ENCODE data around the gene ARMH3. TPM values are rescaled to one million over a fixed set of nuclear protein-coding genes. Genes with fewer than 3 reads are reported as not detected.
"Not testable (repeated sequence)": the region's sequence is repeated elsewhere in the genome, so short reads cannot be mapped to it uniquely, and the experiment has no call there.

ARMH3 gene
- total RNA-seq, 2 experiments from 2014 or later: 12.3 to 12.6 TPM

- CTCF ChIA-PET: interaction anchor here (0.6 to 1.1 kb wide), 3 partner anchors 28 to 197 kb away, joined by 3 read pairs; no protein-coding TSS in a partner anchor
- H3K4me3 Mint-ChIP-seq: no peak overlapping the region
- DNase-seq: no peak
Measured at GRCh38 chr10:102038410-102038809, 17.6 kb downstream of the ARMH3 start.

GRCh38 chr10:102035807-102036206 is 20.2 kb downstream of the ARMH3 start:
- DNase-seq; H3K4me1 Mint-ChIP-seq (ENCODE audit: low read depth); H3K27ac Mint-ChIP-seq; H3K4me3 Mint-ChIP-seq; H3K27me3 Mint-ChIP-seq (ENCODE audit: low read depth); H3K9me3 Mint-ChIP-seq; intact Hi-C loops (cut with micrococcal nuclease): not testable (repeated sequence)
- CTCF ChIA-PET: interaction anchor here (0.9 kb wide), 1 partner anchor 26 kb away, joined by 4 read pairs; no protein-coding TSS in a partner anchor
- H3K36me3 Mint-ChIP-seq (ENCODE audit: low read depth): peaks cover 20% of the 10 kb centered on the region

More at GRCh38 chr10:102038410-102038809, 17.6 kb downstream of the ARMH3 start:
- no peaks in the 10 kb centered on the region for H3K27me3 Mint-ChIP-seq (ENCODE audit: low read depth)
- intact Hi-C loops (cut with micrococcal nuclease): no loop called here
- H3K27ac Mint-ChIP-seq: no peak overlapping the region
- peaks cover 8% of the 10 kb centered on the region for H3K36me3 Mint-ChIP-seq (ENCODE audit: low read depth)
- no peaks in the 10 kb centered on the region for H3K9me3 Mint-ChIP-seq
- peaks cover 2% of the 10 kb centered on the region for H3K4me1 Mint-ChIP-seq (ENCODE audit: low read depth)

- CTCF ChIA-PET: interaction anchor here (0.7 kb wide), 1 partner anchor 13 kb away, joined by 3 read pairs; no protein-coding TSS in a partner anchor
- no peak for DNase-seq
- intact Hi-C loops (cut with micrococcal nuclease): no loop called here
- Mint-ChIP-seq H3K4me3 (no peak overlapping the region), H3K27me3 (ENCODE audit: low read depth) (no peaks in the 10 kb centered on the region), H3K9me3 (no peaks in the 10 kb centered on the region), H3K27ac (no peak overlapping the region), H3K36me3 (ENCODE audit: low read depth) (peaks cover 24% of the 10 kb centered on the region), H3K4me1 (ENCODE audit: low read depth) (no peaks in the 10 kb centered on the region)
Measured at GRCh38 chr10:102033787-102034186, 22.2 kb downstream of the ARMH3 start.

GRCh38 chr10:102027261-102027660 is 28.7 kb downstream of the ARMH3 start:
- Mint-ChIP-seq H3K9me3 (no peaks in the 10 kb centered on the region), H3K27ac (no peak overlapping the region), H3K4me1 (ENCODE audit: low read depth) (no peaks in the 10 kb centered on the region), H3K4me3 (no peak overlapping the region), H3K36me3 (ENCODE audit: low read depth) (peaks cover 25% of the 10 kb centered on the region), H3K27me3 (ENCODE audit: low read depth) (no peaks in the 10 kb centered on the region)
- CTCF ChIA-PET: interaction anchor here (2.0 kb wide), 1 partner anchor 186 kb away, joined by 7 read pairs; no protein-coding TSS in a partner anchor
- DNase-seq: no peak
- intact Hi-C loops (cut with micrococcal nuclease): no loop called here

GRCh38 chr10:102024799-102025198 is 31.2 kb downstream of the ARMH3 start:
- Mint-ChIP-seq H3K27me3 (ENCODE audit: low read depth) (no peaks in the 10 kb centered on the region), H3K4me1 (ENCODE audit: low read depth) (no peaks in the 10 kb centered on the region), H3K27ac (no peak overlapping the region), H3K4me3 (no peak overlapping the region), H3K9me3 (no peaks in the 10 kb centered on the region), H3K36me3 (ENCODE audit: low read depth) (peaks cover 21% of the 10 kb centered on the region)
- DNase-seq: no peak
- CTCF ChIA-PET: interaction anchor here (0.6 kb wide), 1 partner anchor 334 kb away, joined by 3 read pairs; no protein-coding TSS in a partner anchor
- intact Hi-C loops (cut with micrococcal nuclease): no loop called here

- Mint-ChIP-seq H3K27ac (no peak overlapping the region), H3K9me3 (no peaks in the 10 kb centered on the region), H3K4me3 (no peak overlapping the region), H3K27me3 (ENCODE audit: low read depth) (no peaks in the 10 kb centered on the region), H3K36me3 (ENCODE audit: low read depth) (peaks cover 11% of the 10 kb centered on the region), H3K4me1 (ENCODE audit: low read depth) (no peaks in the 10 kb centered on the region)
- intact Hi-C loops (cut with micrococcal nuclease): no loop called here
- CTCF ChIA-PET: interaction anchor here (0.6 to 1.2 kb wide), 4 partner anchors 11 to 196 kb away, joined by 3 to 4 read pairs (median 3); no protein-coding TSS in a partner anchor
- peak; percentile 38 for DNase-seq
Measured at GRCh38 chr10:102020938-102021337, 35.0 kb downstream of the ARMH3 start.

- Mint-ChIP-seq H3K27me3 (ENCODE audit: low read depth) (no peaks in the 10 kb centered on the region), H3K9me3 (no peaks in the 10 kb centered on the region), H3K4me3 (no peak overlapping the region), H3K4me1 (ENCODE audit: low read depth) (no peaks in the 10 kb centered on the region), H3K27ac (no peak overlapping the region), H3K36me3 (ENCODE audit: low read depth) (peaks cover 8% of the 10 kb centered on the region)
- no peak for DNase-seq
- CTCF ChIA-PET: interaction anchor here (0.8 kb wide), 1 partner anchor 115 kb away, joined by 3 read pairs; no protein-coding TSS in a partner anchor
- intact Hi-C loops (cut with micrococcal nuclease): no loop called here
Measured at GRCh38 chr10:102017295-102017694, 38.7 kb downstream of the ARMH3 start.

GRCh38 chr10:102016416-102016815 is 39.6 kb downstream of the ARMH3 start:
- DNase-seq: no peak
- no peak overlapping the region for H3K4me3 Mint-ChIP-seq
- no peaks in the 10 kb centered on the region for H3K9me3 Mint-ChIP-seq
- intact Hi-C loops (cut with micrococcal nuclease): no loop called here
- peaks cover 5% of the 10 kb centered on the region for H3K36me3 Mint-ChIP-seq (ENCODE audit: low read depth)
- no peak overlapping the region for H3K27ac Mint-ChIP-seq
- no peaks in the 10 kb centered on the region for H3K27me3 Mint-ChIP-seq (ENCODE audit: low read depth)
- CTCF ChIA-PET: interaction anchor here (0.6 to 1.5 kb wide), 4 partner anchors 9 to 176 kb away, joined by 3 to 7 read pairs (median 5); no protein-coding TSS in a partner anchor
- no peaks in the 10 kb centered on the region for H3K4me1 Mint-ChIP-seq (ENCODE audit: low read depth)

GRCh38 chr10:102010961-102011360 is 45.0 kb downstream of the ARMH3 start:
- DNase-seq: no peak
- H3K9me3 Mint-ChIP-seq: no peaks in the 10 kb centered on the region
- intact Hi-C loops (cut with micrococcal nuclease): loop anchor here (1.0 kb wide), 3 partner anchors 62 to 171 kb away; no protein-coding TSS in a partner anchor
- H3K4me1 Mint-ChIP-seq (ENCODE audit: low read depth): no peaks in the 10 kb centered on the region
- CTCF ChIA-PET: interaction anchor here (0.8 to 5.7 kb wide), 25 partner anchors 8 to 227 kb away, joined by 3 to 97 read pairs (median 5); partner anchors contain the start of genes KCNIP2 and NPM3
- H3K36me3 Mint-ChIP-seq (ENCODE audit: low read depth): peaks cover 8% of the 10 kb centered on the region
- no peaks in the 10 kb centered on the region for H3K27me3 Mint-ChIP-seq (ENCODE audit: low read depth)
- no peak overlapping the region for H3K27ac Mint-ChIP-seq
- H3K4me3 Mint-ChIP-seq: no peak overlapping the region

GRCh38 chr10:102009801-102010425 is 46.1 kb downstream of the ARMH3 start:
- Mint-ChIP-seq H3K36me3 (ENCODE audit: low read depth) (peaks cover 13% of the 10 kb centered on the region), H3K9me3 (no peaks in the 10 kb centered on the region), H3K4me1 (ENCODE audit: low read depth) (peaks cover 2% of the 10 kb centered on the region), H3K27me3 (ENCODE audit: low read depth) (no peaks in the 10 kb centered on the region), H3K4me3 (no peak overlapping the region), H3K27ac (no peak overlapping the region)
- intact Hi-C loops (cut with micrococcal nuclease): loop anchor here (1.0 kb wide), 3 partner anchors 63 to 170 kb away; no protein-coding TSS in a partner anchor
- CTCF ChIA-PET: interaction anchor here (0.6 to 5.7 kb wide), 45 partner anchors 9 to 309 kb away, joined by 3 to 97 read pairs (median 4); partner anchors contain the start of genes KCNIP2 and NPM3
- DNase-seq: peak; percentile 56

GRCh38 chr10:102007796-102008195 is 48.2 kb downstream of the ARMH3 start:
- Mint-ChIP-seq H3K27ac (no peak overlapping the region), H3K9me3 (no peaks in the 10 kb centered on the region), H3K4me1 (ENCODE audit: low read depth) (peaks cover 3% of the 10 kb centered on the region), H3K27me3 (ENCODE audit: low read depth) (no peaks in the 10 kb centered on the region), H3K36me3 (ENCODE audit: low read depth) (peaks cover 17% of the 10 kb centered on the region), H3K4me3 (no peak overlapping the region)
- CTCF ChIA-PET: interaction anchor here (0.6 to 5.7 kb wide), 8 partner anchors 8 to 1153 kb away, joined by 3 to 97 read pairs (median 4); partner anchors contain the start of gene KCNIP2
- intact Hi-C loops (cut with micrococcal nuclease): no loop called here
- DNase-seq: no peak

GRCh38 chr10:102007031-102007430 is 48.9 kb downstream of the ARMH3 start:
- DNase-seq; H3K4me1 Mint-ChIP-seq (ENCODE audit: low read depth); H3K27me3 Mint-ChIP-seq (ENCODE audit: low read depth); H3K9me3 Mint-ChIP-seq; H3K27ac Mint-ChIP-seq; H3K4me3 Mint-ChIP-seq; intact Hi-C loops (cut with micrococcal nuclease): not testable (repeated sequence)
- H3K36me3 Mint-ChIP-seq (ENCODE audit: low read depth): peaks cover 17% of the 10 kb centered on the region
- CTCF ChIA-PET: interaction anchor here (0.8 to 5.7 kb wide), 4 partner anchors 9 to 172 kb away, joined by 3 to 97 read pairs (median 5); partner anchors contain the start of gene KCNIP2

Data from activated naive CD4-positive, alpha-beta T cell treated with anti-CD3 and anti-CD28 coated beads for 36 hours (primary cell).